ENCODE results near the gene ELOA2. TPM values are rescaled to one million over a fixed set of nuclear protein-coding genes. Genes with fewer than 3 reads are reported as not detected.

The ELOA2 gene
- not detected in 5 replicates for total RNA-seq (2022; extraction: Qiagen RNA extraction; ENCODE audit: low read depth)

GRCh38 chr18:47035156-47035671 lies at the start of gene ELOA2:
TSS of gene ELOA2 (minus strand) at chr18:47035621. CDS start at chr18:47035264, 357 bp downstream.

Other genes with a start within 250 kb of the ELOA2 start
- 8.0 to 9.7 TPM (median 9.0 TPM) in 5 replicates for gene PIAS2, start 118.1 kb downstream of the ELOA2 start, total RNA-seq (2022; extraction: Qiagen RNA extraction; ENCODE audit: low read depth)
- 1.4 to 2.4 TPM (median 1.7 TPM) in 5 replicates for gene KATNAL2, start 118.0 kb downstream of the ELOA2 start, total RNA-seq (2022; extraction: Qiagen RNA extraction; ENCODE audit: low read depth)
- 5.5 to 12.5 TPM (median 9.2 TPM) in 5 replicates for gene HDHD2, start 114.9 kb upstream of the ELOA2 start, total RNA-seq (2022; extraction: Qiagen RNA extraction; ENCODE audit: low read depth)
- gene IER3IP1, start 140.7 kb upstream of the ELOA2 start, total RNA-seq (2022; extraction: Qiagen RNA extraction; ENCODE audit: low read depth), result 17.5 to 20.2 TPM (median 18.7 TPM) in 5 replicates
- not detected in 5 replicates for gene SKOR2, start 216.0 kb upstream of the ELOA2 start, total RNA-seq (2022; extraction: Qiagen RNA extraction; ENCODE audit: low read depth)

Data from A549 treated with ZK216348 at 1 μM for 4 hours (cell line).